ENCODE data around the gene MAD1L1.

GRCh38 chr7:2205036-2205780, 27.5 kb downstream of the MAD1L1 start:
- TF ChIP-seq SNAI2 (CRISPR knock-in tag; IDR thresholded peaks at IDR 0.05) = no peak
- no peak for TF ChIP-seq ZNF8 (CRISPR knock-in tag; IDR thresholded peaks at IDR 0.05)
- no peak for TF ChIP-seq PATZ1 (CRISPR knock-in tag; IDR thresholded peaks at IDR 0.05; ENCODE audit: borderline replicate concordance)
- no peak for TF ChIP-seq POU6F1 (CRISPR knock-in tag; IDR thresholded peaks at IDR 0.05; ENCODE audit: borderline replicate concordance, low read depth)
- no peak for TF ChIP-seq GLIS3 (CRISPR knock-in tag; IDR thresholded peaks at IDR 0.05)
- TF ChIP-seq RARB (CRISPR knock-in tag; IDR thresholded peaks at IDR 0.05) = no peak
- TF ChIP-seq CREB5 (CRISPR knock-in tag; IDR thresholded peaks at IDR 0.05; ENCODE audit: low read depth) = no peak
- no peak for TF ChIP-seq CSDC2 (CRISPR knock-in tag; IDR thresholded peaks at IDR 0.05)
- TF ChIP-seq ARNTL (CRISPR knock-in tag; IDR thresholded peaks at IDR 0.05; ENCODE audit: borderline replicate concordance, low read depth) = no peak

Data from SK-N-SH treated with all-trans-retinoic acid at 6 μM for 48 hours (cell line).